Esophagus muscularis mucosa (tissue), 4 donors: ENCODE results near the gene LHFPL2. TPM values are rescaled to one million over a fixed set of nuclear protein-coding genes. Genes with fewer than 3 reads are reported as not detected.

Experiments
- DNase-seq: peaks from one replicate; pipeline ENCODE4 v3.0.0-alpha.2; 2017; ENCODE audit errors: extremely low spot score
- H3K27ac ChIP-seq, 4 donors: fragments of 200-600 bp; sonication (generic); replicated peaks in 1 of 4; 1 replicate in 3 of 4; 2 replicates in 1 of 4; pipeline ENCODE4 v1.5.1; 2016 to 2019; ENCODE audit warnings: mild to moderate bottlenecking in 1 of 4
- H3K27me3 ChIP-seq, 4 donors: fragments of 200-600 bp; sonication (generic); one replicate each; pipeline versions ENCODE4 v1.5.1 to v1.6.0; 2016 to 2019
- H3K36me3 ChIP-seq, 4 donors: fragments of 200-600 bp; sonication (generic); one replicate each; pipeline ENCODE4 v1.5.1; 2016 to 2019
- H3K4me1 ChIP-seq, 4 donors: fragments of 200-600 bp; sonication (generic); one replicate each; pipeline ENCODE4 v1.5.1; 2016 to 2019
- H3K4me3 ChIP-seq, 4 donors: fragments of 200-600 bp; sonication (generic); 1 replicate in 2 of 4; 2 replicates in 2 of 4; pipeline ENCODE4 v1.5.1; 2016 to 2019; ENCODE audit warnings: mild to moderate bottlenecking in 4 of 4, moderate library complexity in 1 of 4
- H3K9me3 ChIP-seq, 4 donors: fragments of 200-600 bp; sonication (generic); 1 replicate in 3 of 4; 2 replicates in 1 of 4; pipeline ENCODE4 v1.5.1; 2016 to 2019
- EP300 ChIP-seq: sonication (generic); formaldehyde crosslinking; IDR thresholded peaks from one replicate; pipeline ENCODE4 v1.6.1; 2017; ENCODE audit warnings: antibody characterized with exemption
- POLR2A ChIP-seq: fragments of 450-650 bp; IDR thresholded peaks from one replicate; pipeline ENCODE4 v1.6.1; 2017; ENCODE audit warnings: antibody characterized with exemption, moderate library complexity, mild to moderate bottlenecking, low read depth
- POLR2AphosphoS5 ChIP-seq, 2 donors: sonication (generic); formaldehyde crosslinking; IDR thresholded peaks; one replicate each; pipeline ENCODE4 v1.6.1; 2017; ENCODE audit warnings: antibody characterized with exemption in 2 of 2
- WGBS: methylation state at CpG from one replicate; pipeline ENCODE4 v1.1.5; 2018; 5-methylcytosine and 5-hydroxymethylcytosine counted together
- intact Hi-C: fragments of 100-400 bp; cut with DNase I; formaldehyde crosslinking; loops from one replicate; pipeline ENCODE4 v1.15.1; 2023
- total RNA-seq, 4 donors: library from RNA; depleted of rRNA; stranded (reverse); fragments of >200 nt; gene quantifications; one replicate each; pipeline versions ENCODE4 v1.1.0 to v1.2.1, GENCODE V29; 2016
- TF ChIP-seq, protein P1 (sequence below), 3 experiments: fragments of 200-600 bp in 2 of 3; fragments of 450-650 bp in 1 of 3; sonication (generic) in 2 of 3; IDR thresholded peaks; one replicate each; pipeline ENCODE4 v1.5.1; 2017 to 2019; ENCODE audit warnings: antibody characterized with exemption in 3 of 3, mild to moderate bottlenecking in 2 of 3, moderate library complexity in 1 of 3

LHFPL2 gene
- total RNA-seq, 4 donors from 2014 or later, result 24.1 to 40.9 (median 28.1) TPM

DNA sequence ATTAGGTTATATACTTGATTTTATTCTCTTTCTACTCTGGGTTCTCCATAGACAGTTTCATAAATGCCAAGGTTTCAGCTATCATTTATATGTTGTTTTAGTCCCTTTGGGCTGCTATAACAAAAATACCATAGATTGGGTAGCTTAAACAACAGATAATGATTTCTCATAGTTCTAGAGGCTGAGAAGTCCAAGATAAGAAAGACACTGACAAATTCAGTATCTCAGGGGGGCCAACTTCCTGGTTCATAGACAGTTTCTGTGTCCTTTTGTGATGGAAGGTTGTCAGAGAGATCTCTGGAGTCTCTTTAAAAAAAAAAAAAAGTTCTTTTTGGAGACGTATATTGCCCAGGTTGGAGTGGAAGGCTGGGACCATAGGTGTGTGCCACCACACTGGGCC, 174.8 kb downstream of the LHFPL2 start:
- Histone ChIP-seq H3K4me1 (no peaks in the 10 kb centered on the region), H3K4me3 (no peak overlapping the region), H3K27me3 (no peaks in the 10 kb centered on the region), H3K36me3 (peaks cover 0 to 14% (median 4%) of the 10 kb centered on the region in 4 donors), H3K27ac (no peak overlapping the region), H3K9me3 (no peaks in the 10 kb centered on the region)
- 75% methylated on average over 1 of the region's 1 CpG for WGBS
- TF ChIP-seq POLR2A, result no peak
- intact Hi-C loops, result no loop called here
- DNase-seq, result no peak

DNA sequence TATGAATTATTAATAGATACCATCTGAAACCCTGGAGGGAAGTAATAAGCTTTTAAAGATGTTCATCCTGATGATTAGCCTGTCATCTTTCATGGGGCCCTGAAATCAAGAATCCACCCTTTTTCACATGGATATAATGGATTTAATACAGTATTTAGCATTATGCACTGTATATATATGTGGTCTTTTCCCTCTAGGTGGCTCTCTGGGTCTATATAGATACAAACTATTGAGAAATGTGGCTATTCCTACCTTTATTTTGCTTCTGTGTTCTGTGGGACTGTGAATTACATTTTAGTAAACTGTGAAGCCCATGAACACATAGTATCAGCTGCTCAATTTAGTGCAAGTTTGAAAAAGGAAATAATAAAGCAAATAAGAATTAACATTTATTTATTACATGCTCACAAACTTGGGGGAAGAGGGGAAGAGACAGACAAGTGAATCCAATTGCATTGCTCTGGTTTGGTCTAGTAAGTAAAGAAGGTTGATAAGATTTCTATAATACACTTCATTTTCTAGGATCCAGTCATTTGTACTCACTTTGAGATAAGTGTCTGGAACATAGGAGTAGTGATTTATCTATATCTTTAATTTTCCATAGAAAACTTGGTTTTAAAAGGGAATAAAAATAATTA, 176.0 kb downstream of the LHFPL2 start:
- DNase-seq, result no peak
- Histone ChIP-seq H3K27me3 (no peaks in the 10 kb centered on the region), H3K9me3 (no peaks in the 10 kb centered on the region), H3K27ac (no peak overlapping the region), H3K36me3 (peaks cover 0 to 14% (median 4%) of the 10 kb centered on the region in 4 donors), H3K4me3 (no peak overlapping the region), H3K4me1 (peaks cover 0 to 6% (median 3%) of the 10 kb centered on the region in 4 donors)
- TF ChIP-seq EP300 (no peak), POLR2A (no peak)
- TF ChIP-seq, protein P1, sequence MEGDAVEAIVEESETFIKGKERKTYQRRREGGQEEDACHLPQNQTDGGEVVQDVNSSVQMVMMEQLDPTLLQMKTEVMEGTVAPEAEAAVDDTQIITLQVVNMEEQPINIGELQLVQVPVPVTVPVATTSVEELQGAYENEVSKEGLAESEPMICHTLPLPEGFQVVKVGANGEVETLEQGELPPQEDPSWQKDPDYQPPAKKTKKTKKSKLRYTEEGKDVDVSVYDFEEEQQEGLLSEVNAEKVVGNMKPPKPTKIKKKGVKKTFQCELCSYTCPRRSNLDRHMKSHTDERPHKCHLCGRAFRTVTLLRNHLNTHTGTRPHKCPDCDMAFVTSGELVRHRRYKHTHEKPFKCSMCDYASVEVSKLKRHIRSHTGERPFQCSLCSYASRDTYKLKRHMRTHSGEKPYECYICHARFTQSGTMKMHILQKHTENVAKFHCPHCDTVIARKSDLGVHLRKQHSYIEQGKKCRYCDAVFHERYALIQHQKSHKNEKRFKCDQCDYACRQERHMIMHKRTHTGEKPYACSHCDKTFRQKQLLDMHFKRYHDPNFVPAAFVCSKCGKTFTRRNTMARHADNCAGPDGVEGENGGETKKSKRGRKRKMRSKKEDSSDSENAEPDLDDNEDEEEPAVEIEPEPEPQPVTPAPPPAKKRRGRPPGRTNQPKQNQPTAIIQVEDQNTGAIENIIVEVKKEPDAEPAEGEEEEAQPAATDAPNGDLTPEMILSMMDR (IDR thresholded peaks at IDR 0.05), result peak in 1 of 3 experiments; percentile 15
- intact Hi-C loops, result no loop called here

DNA sequence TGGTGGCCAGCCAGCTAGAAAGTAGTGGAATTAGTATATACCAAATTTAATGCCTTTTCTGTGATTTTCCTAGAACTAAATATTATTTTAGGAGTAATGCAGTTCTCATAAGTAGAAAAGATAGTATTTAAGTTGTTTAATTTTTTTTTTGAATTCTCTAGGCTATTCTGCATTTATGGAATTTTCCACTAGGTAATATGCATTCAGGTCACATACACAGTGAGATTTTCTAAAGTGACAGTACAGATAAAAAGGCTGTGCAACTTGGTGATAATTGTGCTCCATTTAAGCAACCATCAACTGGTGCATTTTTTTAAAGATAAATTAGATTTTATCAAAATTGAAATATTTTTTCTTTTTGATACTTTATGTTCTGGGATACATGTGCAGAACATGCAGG, 176.7 kb downstream of the LHFPL2 start:
- H3K27me3 ChIP-seq, result no peaks in the 10 kb centered on the region
- H3K36me3 ChIP-seq, result peaks cover 0 to 14% (median 4%) of the 10 kb centered on the region in 4 donors
- H3K4me1 ChIP-seq, result peaks cover 0 to 6% (median 3%) of the 10 kb centered on the region in 4 donors
- no peak overlapping the region for H3K4me3 ChIP-seq
- intact Hi-C loops, result no loop called here
- DNase-seq, result no peak
- H3K27ac ChIP-seq, result no peak overlapping the region
- H3K9me3 ChIP-seq, result no peaks in the 10 kb centered on the region
- TF ChIP-seq, protein P1 (IDR thresholded peaks at IDR 0.05), result no peak
- no peak for TF ChIP-seq EP300
- TF ChIP-seq POLR2A, result no peak
- no peak for TF ChIP-seq POLR2AphosphoS5 (IDR thresholded peaks at IDR 0.05)

DNA sequence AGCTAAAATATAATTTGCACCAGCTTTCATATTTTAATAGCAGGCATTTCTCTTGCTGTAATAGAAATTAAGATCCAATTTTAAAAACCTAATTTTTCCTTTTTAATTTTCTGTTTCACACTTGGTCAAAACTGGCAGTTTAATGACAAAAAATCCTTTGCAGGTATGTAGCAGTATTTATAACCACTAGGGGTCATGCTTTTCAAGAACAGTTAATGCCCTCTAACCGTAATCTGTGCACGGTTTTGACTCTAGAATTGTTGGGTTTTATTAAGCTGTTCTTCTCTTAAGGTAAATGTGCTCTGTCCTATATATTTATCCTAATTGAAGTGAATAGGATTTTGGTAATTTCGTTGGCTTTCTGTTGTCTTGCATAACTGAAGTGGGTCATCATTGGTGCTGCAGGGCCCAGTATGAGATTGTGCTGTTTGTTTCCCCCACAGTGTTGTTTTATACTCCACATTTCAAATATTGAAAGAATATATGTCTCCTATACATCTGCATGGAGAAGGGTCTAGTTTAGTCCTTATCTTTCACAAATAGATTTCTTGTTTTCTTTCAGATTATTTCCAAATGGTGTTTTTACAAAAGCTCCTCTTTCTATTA, 180.7 kb downstream of the LHFPL2 start:
- no peak for TF ChIP-seq EP300
- TF ChIP-seq, protein P1 (IDR thresholded peaks at IDR 0.05), result peak; percentile 73 to 85 (median 83)
- DNase-seq, result no peak
- no peaks in the 10 kb centered on the region for H3K27me3 ChIP-seq
- intact Hi-C loops, result loop anchor here (5.0 kb wide), 3 partner anchors 69 to 499 kb away; partner anchors contain the start of gene LHFPL2
- H3K9me3 ChIP-seq, result no peaks in the 10 kb centered on the region
- WGBS, result 10% methylated on average over 3 of the region's 3 CpGs
- H3K4me1 ChIP-seq, result peaks cover 0 to 6% (median 3%) of the 10 kb centered on the region in 4 donors
- H3K4me3 ChIP-seq, result no peak overlapping the region
- H3K36me3 ChIP-seq, result peaks cover 0 to 7% (median 4%) of the 10 kb centered on the region in 4 donors
- no peak overlapping the region for H3K27ac ChIP-seq

DNA sequence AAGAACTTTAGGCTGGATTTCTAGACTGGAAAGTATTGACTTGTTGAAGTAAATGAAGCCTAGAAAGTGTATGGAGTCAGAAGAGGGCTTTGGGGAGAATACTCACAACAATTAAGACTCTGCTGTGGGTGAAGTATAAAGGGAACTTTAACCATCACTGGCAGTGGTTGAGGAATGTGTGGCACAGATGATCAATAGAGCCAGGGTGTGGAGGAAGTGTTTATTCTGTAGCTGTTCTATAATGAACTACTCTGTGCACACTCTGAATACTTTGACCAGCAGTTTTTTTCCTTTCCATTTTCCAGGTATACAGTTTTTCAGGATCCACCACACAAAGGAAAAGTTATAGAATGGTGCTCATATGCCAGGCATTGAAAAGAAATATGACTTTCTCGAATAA, 181.4 kb downstream of the LHFPL2 start:
- Histone ChIP-seq H3K4me1 (peaks cover 0 to 6% (median 3%) of the 10 kb centered on the region in 4 donors), H3K36me3 (peaks cover 0 to 7% (median 4%) of the 10 kb centered on the region in 4 donors), H3K9me3 (no peaks in the 10 kb centered on the region), H3K4me3 (no peak overlapping the region), H3K27ac (no peak overlapping the region), H3K27me3 (no peaks in the 10 kb centered on the region)
- intact Hi-C loops, result loop anchor here (5.0 kb wide), 3 partner anchors 70 to 500 kb away; partner anchors contain the start of gene LHFPL2
- WGBS, result 96% methylated on average over 1 of the region's 1 CpG
- DNase-seq, result no peak
- TF ChIP-seq POLR2A (no peak), POLR2AphosphoS5 (IDR thresholded peaks at IDR 0.05) (no peak), EP300 (no peak)
- TF ChIP-seq, protein P1 (IDR thresholded peaks at IDR 0.05), result no peak
